ENCODE data around the gene RAB11FIP4.

The RAB11FIP4 gene

DNA sequence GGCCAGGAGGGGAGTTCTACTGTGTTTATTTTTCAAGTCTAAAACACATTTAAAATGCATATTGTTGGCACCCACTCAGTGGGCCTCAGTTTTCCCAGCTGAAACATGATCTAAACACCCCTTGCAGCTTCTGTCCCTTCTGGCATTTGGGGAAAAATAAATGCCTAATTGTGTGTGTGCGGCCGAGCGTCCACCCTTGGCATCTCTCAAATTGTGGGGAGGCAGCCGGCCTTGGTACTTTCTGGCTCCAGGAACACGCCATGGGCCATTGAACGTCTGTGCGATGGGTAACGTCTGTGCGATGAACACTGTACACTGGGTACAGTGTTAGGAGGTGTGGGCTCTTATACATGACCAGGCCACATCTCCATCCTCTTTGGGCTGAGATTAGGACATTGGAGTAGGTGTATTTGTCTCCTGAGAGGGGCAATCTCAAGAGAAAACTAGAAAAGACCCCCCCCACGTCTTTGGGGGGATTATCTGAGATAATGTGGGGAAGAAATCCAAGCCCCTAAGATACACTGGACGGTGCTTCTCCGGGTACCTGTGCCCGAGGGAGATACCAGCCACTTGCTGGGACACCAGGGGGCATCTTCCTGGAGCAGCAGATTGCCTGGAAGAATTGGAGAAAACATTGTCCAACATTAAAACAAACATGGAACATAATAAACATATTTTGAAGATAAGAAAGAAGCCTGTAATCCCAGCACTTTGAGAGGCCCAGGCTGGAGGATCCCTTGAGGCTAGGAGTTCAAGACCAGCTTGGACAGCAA lies 54.9 kb downstream of the RAB11FIP4 start:
- TF ChIP-seq, protein P1, sequence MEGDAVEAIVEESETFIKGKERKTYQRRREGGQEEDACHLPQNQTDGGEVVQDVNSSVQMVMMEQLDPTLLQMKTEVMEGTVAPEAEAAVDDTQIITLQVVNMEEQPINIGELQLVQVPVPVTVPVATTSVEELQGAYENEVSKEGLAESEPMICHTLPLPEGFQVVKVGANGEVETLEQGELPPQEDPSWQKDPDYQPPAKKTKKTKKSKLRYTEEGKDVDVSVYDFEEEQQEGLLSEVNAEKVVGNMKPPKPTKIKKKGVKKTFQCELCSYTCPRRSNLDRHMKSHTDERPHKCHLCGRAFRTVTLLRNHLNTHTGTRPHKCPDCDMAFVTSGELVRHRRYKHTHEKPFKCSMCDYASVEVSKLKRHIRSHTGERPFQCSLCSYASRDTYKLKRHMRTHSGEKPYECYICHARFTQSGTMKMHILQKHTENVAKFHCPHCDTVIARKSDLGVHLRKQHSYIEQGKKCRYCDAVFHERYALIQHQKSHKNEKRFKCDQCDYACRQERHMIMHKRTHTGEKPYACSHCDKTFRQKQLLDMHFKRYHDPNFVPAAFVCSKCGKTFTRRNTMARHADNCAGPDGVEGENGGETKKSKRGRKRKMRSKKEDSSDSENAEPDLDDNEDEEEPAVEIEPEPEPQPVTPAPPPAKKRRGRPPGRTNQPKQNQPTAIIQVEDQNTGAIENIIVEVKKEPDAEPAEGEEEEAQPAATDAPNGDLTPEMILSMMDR (IDR thresholded peaks at IDR 0.05; ENCODE audit: low read depth, low read length): no peak; the same call in 1 of the 2 replicates
- DNase-seq (ENCODE audit: extremely low read depth, low read depth): no peak

- DNase-seq (ENCODE audit: extremely low read depth, low read depth): peak; percentile 23
- TF ChIP-seq, protein P1 (IDR thresholded peaks at IDR 0.05; ENCODE audit: low read depth, low read length): no peak; the same call in 1 of the 2 replicates
Observed at GRCh38 chr17:31448467-31449077, 57.1 kb downstream of the RAB11FIP4 start.

- TF ChIP-seq, protein P1 (IDR thresholded peaks at IDR 0.05; ENCODE audit: low read depth, low read length): no peak
- DNase-seq (ENCODE audit: extremely low read depth, low read depth): no peak
Observed at GRCh38 chr17:31449111-31449510, 57.6 kb downstream of the RAB11FIP4 start.

DNA sequence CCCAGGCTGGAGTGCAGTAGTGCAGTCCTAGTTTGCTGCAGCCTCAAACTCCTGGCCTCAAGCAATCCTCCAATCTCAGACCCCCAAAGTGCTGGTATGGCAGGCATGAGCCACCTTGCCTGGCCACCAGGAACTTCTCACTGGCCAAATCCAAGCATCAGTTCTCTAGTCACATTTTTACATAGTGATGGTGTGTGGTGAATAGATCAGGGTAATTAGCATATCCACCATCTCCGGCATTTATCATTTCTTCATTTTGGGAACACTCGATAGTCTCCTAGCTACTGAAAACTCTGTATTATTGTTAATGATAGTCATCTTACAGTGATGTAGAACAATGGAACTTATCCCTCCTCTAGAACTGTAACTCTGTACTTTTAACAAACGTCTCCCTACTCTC lies 58.3 kb downstream of the RAB11FIP4 start:
- DNase-seq (ENCODE audit: extremely low read depth, low read depth): no peak
- TF ChIP-seq, protein P1 (IDR thresholded peaks at IDR 0.05; ENCODE audit: low read depth, low read length): no peak

DNA sequence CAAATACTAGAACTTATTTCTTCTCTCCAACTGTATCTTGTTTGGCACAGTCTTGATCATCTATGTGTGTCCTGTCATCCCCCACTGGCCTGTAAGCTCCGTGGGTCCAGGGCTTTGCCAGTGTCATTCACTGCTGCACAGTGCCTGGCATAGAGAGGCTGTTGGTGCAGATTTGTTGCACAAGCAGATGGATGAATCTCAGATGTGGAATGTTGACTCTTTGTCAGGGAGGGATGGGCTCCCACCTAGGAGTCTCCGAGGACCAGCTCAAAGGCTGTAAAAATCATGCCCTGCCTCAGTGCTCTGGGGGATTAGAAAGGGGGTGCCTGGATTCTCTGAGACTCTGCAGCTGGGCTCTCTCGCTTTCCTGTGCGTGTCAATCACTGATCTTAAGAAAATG lies 60.6 kb downstream of the RAB11FIP4 start:
- no peak for DNase-seq (ENCODE audit: extremely low read depth, low read depth)
- TF ChIP-seq, protein P1 (IDR thresholded peaks at IDR 0.05; ENCODE audit: low read depth, low read length): no peak

- TF ChIP-seq, protein P1 (IDR thresholded peaks at IDR 0.05; ENCODE audit: low read depth, low read length): no peak
- no peak for DNase-seq (ENCODE audit: extremely low read depth, low read depth)
Observed at GRCh38 chr17:31452561-31453110, 61.2 kb downstream of the RAB11FIP4 start.

GRCh38 chr17:31453896-31454295 lies 62.4 kb downstream of the RAB11FIP4 start:
- DNase-seq (ENCODE audit: extremely low read depth, low read depth): no peak
- TF ChIP-seq, protein P1 (IDR thresholded peaks at IDR 0.05; ENCODE audit: low read depth, low read length): no peak
